BJ (cell line): ENCODE results near the gene GPSM1. TPM values are rescaled to one million over a fixed set of nuclear protein-coding genes. Genes with fewer than 3 reads are reported as not detected.

Source experiments
- CTCF ChIA-PET: fragments of 350-600 bp; formaldehyde crosslinking; extraction: SDS; loops from one replicate; lab custom pipeline; 2021; ENCODE audit warnings: antibody characterized with exemption, inconsistent platforms; lab: Yijun Ruan, JAX
- POLR2A ChIA-PET: fragments of 300-600 bp; sonication (Branson Sonifier 250); formaldehyde crosslinking; extraction: SDS; loops from one replicate; lab custom pipeline; 2021; ENCODE audit warnings: antibody characterized with exemption; lab: Charles Lee
- DNase-seq: peaks from one replicate; pipeline ENCODE4 v3.0.0-alpha.2; 2011; ENCODE audit warnings: low read depth
- H3K27me3 ChIP-seq: 2 replicates; pipeline ENCODE4 v1.6.0; 2011; ENCODE audit warnings: low read length; ENCODE audit not compliant: control insufficient read depth, insufficient read depth
- H3K36me3 ChIP-seq: 2 replicates; pipeline ENCODE4 v1.5.1; 2011; ENCODE audit warnings: low read length; ENCODE audit not compliant: control insufficient read depth, insufficient read depth
- H3K4me3 ChIP-seq: 2 replicates; pipeline ENCODE4 v1.5.1; 2011; ENCODE audit warnings: low read depth, mild to moderate bottlenecking, control low read depth, low read length
- polyA plus RNA-seq: library from polyadenylated mRNA; depleted of rRNA; stranded (reverse); fragments of >200 nt; gene quantifications from 2 replicates; pipeline ENCODE4 v1.2.3, GENCODE V29; 2011
- TF ChIP-seq, protein P1 (sequence below): IDR thresholded peaks from 2 replicates; pipeline ENCODE4 v1.5.1; 2011; ENCODE audit warnings: low read depth, mild to moderate bottlenecking, control low read depth, inconsistent platforms, low read length, moderate library complexity; ENCODE audit not compliant: insufficient read depth

Gene GPSM1
- polyA plus RNA-seq, 1 experiment, result 33.1 TPM

DNA sequence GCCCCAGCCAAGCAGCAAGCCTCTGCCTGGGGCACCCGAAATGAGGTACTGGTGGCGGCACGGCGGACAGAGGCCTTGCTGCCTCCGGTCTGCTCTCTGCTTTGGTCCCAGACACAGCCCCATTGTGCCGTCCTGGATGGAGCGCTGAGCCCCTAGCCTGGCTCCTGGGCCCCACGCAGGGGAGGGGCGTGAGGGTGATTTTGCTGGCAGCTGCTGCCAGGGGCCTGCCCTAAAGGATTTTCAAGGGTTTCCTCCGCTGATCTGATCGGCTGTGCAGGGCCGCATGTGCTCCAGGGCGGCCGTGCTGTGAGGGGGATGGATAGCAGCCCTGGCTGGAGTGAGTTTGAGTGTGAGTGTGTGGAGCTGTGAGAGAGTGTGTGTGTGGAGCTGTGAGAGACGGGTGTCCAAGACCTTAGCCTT, 1.3 kb downstream of the GPSM1 start:
- TF ChIP-seq, protein P1, sequence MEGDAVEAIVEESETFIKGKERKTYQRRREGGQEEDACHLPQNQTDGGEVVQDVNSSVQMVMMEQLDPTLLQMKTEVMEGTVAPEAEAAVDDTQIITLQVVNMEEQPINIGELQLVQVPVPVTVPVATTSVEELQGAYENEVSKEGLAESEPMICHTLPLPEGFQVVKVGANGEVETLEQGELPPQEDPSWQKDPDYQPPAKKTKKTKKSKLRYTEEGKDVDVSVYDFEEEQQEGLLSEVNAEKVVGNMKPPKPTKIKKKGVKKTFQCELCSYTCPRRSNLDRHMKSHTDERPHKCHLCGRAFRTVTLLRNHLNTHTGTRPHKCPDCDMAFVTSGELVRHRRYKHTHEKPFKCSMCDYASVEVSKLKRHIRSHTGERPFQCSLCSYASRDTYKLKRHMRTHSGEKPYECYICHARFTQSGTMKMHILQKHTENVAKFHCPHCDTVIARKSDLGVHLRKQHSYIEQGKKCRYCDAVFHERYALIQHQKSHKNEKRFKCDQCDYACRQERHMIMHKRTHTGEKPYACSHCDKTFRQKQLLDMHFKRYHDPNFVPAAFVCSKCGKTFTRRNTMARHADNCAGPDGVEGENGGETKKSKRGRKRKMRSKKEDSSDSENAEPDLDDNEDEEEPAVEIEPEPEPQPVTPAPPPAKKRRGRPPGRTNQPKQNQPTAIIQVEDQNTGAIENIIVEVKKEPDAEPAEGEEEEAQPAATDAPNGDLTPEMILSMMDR, result no peak
- Histone ChIP-seq H3K36me3 (peaks cover 9% of the 10 kb centered on the region), H3K4me3 (peak overlapping the region; percentile 88), H3K27me3 (no peaks in the 10 kb centered on the region)
- ChIA-PET POLR2A (no interaction called here), CTCF (interaction anchor here (0.6 to 10.8 kb wide), 8 partner anchors 9 to 1819 kb away, joined by 3 to 93 read pairs (median 7); partner anchors contain the start of gene DNLZ)
- DNase-seq, result no peak

DNA sequence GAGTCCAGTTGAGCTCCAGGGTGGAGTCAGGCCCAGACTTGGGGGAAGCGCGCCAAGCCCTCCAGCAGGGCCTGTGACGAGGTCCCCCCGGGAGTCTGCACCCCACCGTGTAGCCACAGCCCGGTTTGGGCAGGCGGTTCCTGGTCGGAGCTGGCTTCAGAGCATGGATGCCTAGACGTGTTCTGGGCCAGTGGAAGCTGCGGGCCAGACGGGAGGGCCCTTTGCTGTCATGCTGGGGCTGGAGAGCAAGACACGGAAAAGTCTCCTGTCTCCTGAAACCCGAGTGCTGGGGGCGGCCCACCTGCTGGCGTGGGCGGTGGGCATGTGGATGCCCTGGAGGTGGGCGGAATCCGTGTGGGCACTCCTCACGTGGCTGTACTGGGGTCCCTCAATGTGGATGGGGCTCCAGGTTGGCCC, 1.9 kb downstream of the GPSM1 start:
- H3K36me3 ChIP-seq, result peaks cover 9% of the 10 kb centered on the region
- no peaks in the 10 kb centered on the region for H3K27me3 ChIP-seq
- ChIA-PET CTCF (interaction anchor here (0.9 to 10.8 kb wide), 6 partner anchors 10 to 109 kb away, joined by 3 to 93 read pairs (median 8); partner anchors contain the start of gene DNLZ), POLR2A (interaction anchor here (0.7 kb wide), 1 partner anchor 34 kb away, joined by 3 read pairs; no protein-coding TSS in a partner anchor)
- H3K4me3 ChIP-seq, result peak overlapping the region; percentile 88
- no peak for DNase-seq
- TF ChIP-seq, protein P1, result no peak

DNA sequence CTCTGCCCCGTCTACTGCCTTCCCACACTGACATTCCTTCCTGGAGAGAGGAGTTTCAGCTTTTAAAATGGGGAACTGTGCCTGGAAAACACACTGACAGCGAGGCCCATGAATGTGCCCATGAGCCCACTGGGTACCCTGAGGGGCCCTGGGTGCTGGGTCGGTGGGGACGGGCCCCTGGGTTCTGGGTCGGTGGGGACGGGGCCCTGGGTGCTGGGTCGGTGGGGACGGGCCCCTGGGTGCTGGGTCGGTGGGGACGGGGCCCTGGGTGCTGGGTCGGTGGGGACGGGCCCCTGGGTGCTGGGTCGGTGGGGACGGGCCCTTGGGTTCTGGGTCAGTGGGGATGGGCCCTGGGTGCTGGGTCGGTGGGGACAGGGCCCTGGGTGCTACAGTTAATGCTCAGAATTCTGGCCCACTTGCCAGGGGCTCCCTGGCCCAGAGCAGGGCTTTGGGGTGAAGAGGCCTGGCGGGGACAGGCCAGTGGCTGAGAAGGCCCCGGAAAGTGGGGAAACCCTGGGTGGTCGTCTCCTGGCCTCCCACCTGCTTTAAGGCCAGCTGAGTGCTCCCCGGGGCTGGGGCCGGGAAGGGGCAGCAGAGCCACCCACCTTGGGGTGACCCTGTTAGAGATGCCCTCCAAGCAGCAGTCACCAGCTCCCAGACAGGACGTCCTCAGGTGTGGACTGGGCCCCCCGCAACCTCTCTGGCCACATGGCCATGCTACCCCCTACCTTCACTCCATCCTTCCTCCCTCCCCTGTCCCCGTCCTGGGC, 2.5 kb downstream of the GPSM1 start:
- peaks cover 11% of the 10 kb centered on the region for H3K36me3 ChIP-seq
- ChIA-PET POLR2A (interaction anchor here (0.7 kb wide), 1 partner anchor 33 kb away, joined by 3 read pairs; no protein-coding TSS in a partner anchor), CTCF (interaction anchor here (0.9 to 10.8 kb wide), 5 partner anchors 9 to 109 kb away, joined by 3 to 93 read pairs (median 9); partner anchors contain the start of gene DNLZ)
- H3K4me3 ChIP-seq, result peak overlapping the region; percentile 88
- TF ChIP-seq, protein P1, result no peak
- no peaks in the 10 kb centered on the region for H3K27me3 ChIP-seq
- no peak for DNase-seq

DNA sequence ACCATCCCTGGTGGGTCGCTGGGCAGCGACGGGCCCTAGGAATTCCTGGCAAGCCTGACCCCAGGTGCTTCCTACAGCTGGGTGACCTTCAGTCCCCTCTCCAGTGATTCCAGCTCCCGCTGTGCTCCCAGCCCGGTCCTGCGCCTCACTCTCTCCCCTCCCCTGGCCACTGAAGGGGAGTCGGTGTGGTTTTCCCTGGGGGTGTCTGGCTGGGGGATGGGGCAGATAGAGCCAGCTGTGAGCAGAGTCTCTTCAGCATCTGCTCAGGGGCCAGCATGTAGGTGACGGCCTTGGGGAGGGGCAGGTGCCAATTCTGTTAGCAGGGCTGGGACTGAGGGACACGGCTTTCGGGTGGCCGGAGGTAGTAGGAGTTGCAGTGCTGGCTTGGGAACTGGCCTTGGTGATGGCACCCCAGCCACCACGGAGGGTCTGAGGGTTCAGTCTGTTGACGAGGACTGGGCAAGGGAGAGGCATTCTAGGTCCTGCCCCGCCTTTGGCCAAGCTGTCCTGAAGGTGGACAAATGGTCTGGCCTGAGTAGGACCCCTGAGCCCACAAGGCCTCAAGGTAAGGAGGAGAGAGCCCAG, 3.2 kb downstream of the GPSM1 start:
- Histone ChIP-seq H3K4me3 (no peak overlapping the region), H3K27me3 (no peaks in the 10 kb centered on the region), H3K36me3 (peaks cover 16% of the 10 kb centered on the region)
- TF ChIP-seq, protein P1, result no peak
- ChIA-PET CTCF (interaction anchor here (1.8 to 10.8 kb wide), 4 partner anchors 9 to 32 kb away, joined by 7 to 93 read pairs (median 9); partner anchors contain the start of gene DNLZ), POLR2A (no interaction called here)
- DNase-seq, result no peak

DNA sequence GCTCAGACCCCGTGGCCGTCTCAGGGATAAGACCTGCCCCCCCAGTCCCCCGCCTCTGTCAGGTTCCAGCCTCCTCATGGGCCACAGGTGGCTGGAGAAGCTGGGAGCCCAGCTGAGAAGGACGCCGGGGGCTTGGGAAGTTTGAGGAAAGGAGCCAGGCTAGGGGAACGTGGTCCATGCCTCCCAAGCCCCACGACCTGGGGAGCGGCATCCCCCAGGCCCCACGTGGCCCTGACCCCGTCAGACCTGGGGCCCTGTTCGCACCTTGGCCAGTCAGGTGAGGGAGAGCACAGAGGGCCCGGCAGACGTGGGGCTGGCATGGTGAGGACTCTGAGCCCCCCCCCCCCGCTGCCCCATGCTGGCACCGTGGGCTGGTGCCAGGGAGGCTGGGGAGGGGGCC, 3.7 kb downstream of the GPSM1 start:
- Histone ChIP-seq H3K36me3 (peaks cover 21% of the 10 kb centered on the region), H3K27me3 (no peaks in the 10 kb centered on the region), H3K4me3 (no peak overlapping the region)
- CTCF ChIA-PET, result interaction anchor here (2.6 kb wide), 1 partner anchor 32 kb away, joined by 7 read pairs; the partner anchor contains the start of gene DNLZ
- POLR2A ChIA-PET, result no interaction called here
- TF ChIP-seq, protein P1, result no peak
- no peak for DNase-seq
